ENCODE data around the gene ZDHHC6.
"Not testable (repeated sequence)": the region's sequence is repeated elsewhere in the genome, so short reads cannot be mapped to it uniquely, and the experiment has no call there.

The ZDHHC6 gene

GRCh38 chr10:112429147-112429546 is 17.6 kb downstream of the ZDHHC6 start:
- Histone ChIP-seq H3K9ac (ENCODE audit: low read depth, low read length) (no peak overlapping the region), H3K4me1 (ENCODE audit: insufficient read depth, low read length) (no peaks in the 10 kb centered on the region), H3K36me3 (ENCODE audit: insufficient read depth, low read length) (peaks cover 15% of the 10 kb centered on the region), H3K9me3 (ENCODE audit: control insufficient read depth, insufficient read depth, low read length) (no peaks in the 10 kb centered on the region)

- Histone ChIP-seq H3K36me3 (ENCODE audit: insufficient read depth, low read length) (peaks cover 4% of the 10 kb centered on the region; the same call in 1 of the 2 replicates), H3K9me3 (ENCODE audit: control insufficient read depth, insufficient read depth, low read length) (no peaks in the 10 kb centered on the region), H3K4me1 (ENCODE audit: insufficient read depth, low read length) (no peaks in the 10 kb centered on the region)
Observed at GRCh38 chr10:112426111-112426510, 20.6 kb downstream of the ZDHHC6 start.

GRCh38 chr10:112424651-112425050 is 22.1 kb downstream of the ZDHHC6 start:
- H3K36me3 ChIP-seq (ENCODE audit: insufficient read depth, low read length): no peaks in the 10 kb centered on the region
- H3K9me3 ChIP-seq (ENCODE audit: control insufficient read depth, insufficient read depth, low read length): no peaks in the 10 kb centered on the region
- no peak overlapping the region for H3K9ac ChIP-seq (ENCODE audit: low read depth, low read length)
- no peaks in the 10 kb centered on the region for H3K4me1 ChIP-seq (ENCODE audit: insufficient read depth, low read length)

More at GRCh38 chr10:112426111-112426510, 20.6 kb downstream of the ZDHHC6 start:
- H3K9ac ChIP-seq (ENCODE audit: low read depth, low read length): no peak overlapping the region

GRCh38 chr10:112421731-112422130 is 25.0 kb downstream of the ZDHHC6 start:
- Histone ChIP-seq H3K36me3 (ENCODE audit: insufficient read depth, low read length) (no peaks in the 10 kb centered on the region), H3K9me3 (ENCODE audit: control insufficient read depth, insufficient read depth, low read length) (no peaks in the 10 kb centered on the region), H3K9ac (ENCODE audit: low read depth, low read length) (no peak overlapping the region), H3K4me1 (ENCODE audit: insufficient read depth, low read length) (no peaks in the 10 kb centered on the region)

- H3K9ac ChIP-seq (ENCODE audit: low read depth, low read length): no peak overlapping the region
- no peaks in the 10 kb centered on the region for H3K36me3 ChIP-seq (ENCODE audit: insufficient read depth, low read length)
- no peaks in the 10 kb centered on the region for H3K4me1 ChIP-seq (ENCODE audit: insufficient read depth, low read length)
- no peaks in the 10 kb centered on the region; the same call in 1 of the 2 replicates for H3K9me3 ChIP-seq (ENCODE audit: control insufficient read depth, insufficient read depth, low read length)
Observed at GRCh38 chr10:112412696-112413095, 34.0 kb downstream of the ZDHHC6 start.

- Histone ChIP-seq H3K4me1 (ENCODE audit: insufficient read depth, low read length) (no peaks in the 10 kb centered on the region), H3K9ac (ENCODE audit: low read depth, low read length) (no peak overlapping the region), H3K36me3 (ENCODE audit: insufficient read depth, low read length) (no peaks in the 10 kb centered on the region), H3K9me3 (ENCODE audit: control insufficient read depth, insufficient read depth, low read length) (no peaks in the 10 kb centered on the region; the same call in 1 of the 2 replicates)
Observed at GRCh38 chr10:112409755-112410154, 37.0 kb downstream of the ZDHHC6 start.

GRCh38 chr10:112409299-112409698 is 37.4 kb downstream of the ZDHHC6 start:
- H3K36me3 ChIP-seq (ENCODE audit: insufficient read depth, low read length): no peaks in the 10 kb centered on the region
- H3K4me1 ChIP-seq (ENCODE audit: insufficient read depth, low read length): no peaks in the 10 kb centered on the region
- no peaks in the 10 kb centered on the region; the same call in 1 of the 2 replicates for H3K9me3 ChIP-seq (ENCODE audit: control insufficient read depth, insufficient read depth, low read length)
- H3K9ac ChIP-seq (ENCODE audit: low read depth, low read length): no peak overlapping the region

GRCh38 chr10:112407696-112408095 is 39.0 kb downstream of the ZDHHC6 start:
- Histone ChIP-seq H3K9me3 (ENCODE audit: control insufficient read depth, insufficient read depth, low read length) (no peaks in the 10 kb centered on the region; the same call in 1 of the 2 replicates), H3K9ac (ENCODE audit: low read depth, low read length) (no peak overlapping the region), H3K36me3 (ENCODE audit: insufficient read depth, low read length) (no peaks in the 10 kb centered on the region), H3K4me1 (ENCODE audit: insufficient read depth, low read length) (no peaks in the 10 kb centered on the region)

GRCh38 chr10:112406806-112407205 is 39.9 kb downstream of the ZDHHC6 start:
- not testable (repeated sequence) for H3K4me1 ChIP-seq (ENCODE audit: insufficient read depth, low read length); H3K9ac ChIP-seq (ENCODE audit: low read depth, low read length); H3K36me3 ChIP-seq (ENCODE audit: insufficient read depth, low read length)

GRCh38 chr10:112404617-112405016 is 42.1 kb downstream of the ZDHHC6 start:
- no peaks in the 10 kb centered on the region for H3K36me3 ChIP-seq (ENCODE audit: insufficient read depth, low read length)
- no peak overlapping the region for H3K9ac ChIP-seq (ENCODE audit: low read depth, low read length)
- no peaks in the 10 kb centered on the region; the same call in 1 of the 2 replicates for H3K9me3 ChIP-seq (ENCODE audit: control insufficient read depth, insufficient read depth, low read length)
- H3K4me1 ChIP-seq (ENCODE audit: insufficient read depth, low read length): no peaks in the 10 kb centered on the region

More at GRCh38 chr10:112406806-112407205, 39.9 kb downstream of the ZDHHC6 start:
- not testable (repeated sequence) for H3K9me3 ChIP-seq (ENCODE audit: control insufficient read depth, insufficient read depth, low read length)

GRCh38 chr10:112402917-112403316 is 43.8 kb downstream of the ZDHHC6 start:
- Histone ChIP-seq H3K36me3 (ENCODE audit: insufficient read depth, low read length) (no peaks in the 10 kb centered on the region), H3K4me1 (ENCODE audit: insufficient read depth, low read length) (no peaks in the 10 kb centered on the region), H3K9ac (ENCODE audit: low read depth, low read length) (no peak overlapping the region), H3K9me3 (ENCODE audit: control insufficient read depth, insufficient read depth, low read length) (no peaks in the 10 kb centered on the region)

- no peak overlapping the region for H3K9ac ChIP-seq (ENCODE audit: low read depth, low read length)
- no peaks in the 10 kb centered on the region for H3K4me1 ChIP-seq (ENCODE audit: insufficient read depth, low read length)
- H3K36me3 ChIP-seq (ENCODE audit: insufficient read depth, low read length): no peaks in the 10 kb centered on the region
- H3K9me3 ChIP-seq (ENCODE audit: control insufficient read depth, insufficient read depth, low read length): no peaks in the 10 kb centered on the region
Observed at GRCh38 chr10:112397592-112397991, 49.1 kb downstream of the ZDHHC6 start.

- H3K9me3 ChIP-seq (ENCODE audit: control insufficient read depth, insufficient read depth, low read length): no peaks in the 10 kb centered on the region
- H3K9ac ChIP-seq (ENCODE audit: low read depth, low read length): no peak overlapping the region
- no peaks in the 10 kb centered on the region for H3K4me1 ChIP-seq (ENCODE audit: insufficient read depth, low read length)
- no peaks in the 10 kb centered on the region for H3K36me3 ChIP-seq (ENCODE audit: insufficient read depth, low read length)
Observed at GRCh38 chr10:112395809-112396530, 50.7 kb downstream of the ZDHHC6 start.

- no peaks in the 10 kb centered on the region for H3K36me3 ChIP-seq (ENCODE audit: insufficient read depth, low read length)
- no peaks in the 10 kb centered on the region for H3K9me3 ChIP-seq (ENCODE audit: control insufficient read depth, insufficient read depth, low read length)
- no peaks in the 10 kb centered on the region; the same call in 1 of the 2 replicates for H3K4me1 ChIP-seq (ENCODE audit: insufficient read depth, low read length)
- no peak overlapping the region for H3K9ac ChIP-seq (ENCODE audit: low read depth, low read length)
Observed at GRCh38 chr10:112394475-112394875, 52.2 kb downstream of the ZDHHC6 start.

GRCh38 chr10:112393827-112394226 is 52.9 kb downstream of the ZDHHC6 start:
- H3K9me3 ChIP-seq (ENCODE audit: control insufficient read depth, insufficient read depth, low read length): no peaks in the 10 kb centered on the region
- no peak overlapping the region for H3K9ac ChIP-seq (ENCODE audit: low read depth, low read length)
- no peaks in the 10 kb centered on the region for H3K36me3 ChIP-seq (ENCODE audit: insufficient read depth, low read length)
- no peaks in the 10 kb centered on the region; the same call in 1 of the 2 replicates for H3K4me1 ChIP-seq (ENCODE audit: insufficient read depth, low read length)

Measured in ES-I3 (cell line).